HG03066 (cell line): ENCODE results near the gene LCMT1.
"Not testable (repeated sequence)": the region's sequence is repeated elsewhere in the genome, so short reads cannot be mapped to it uniquely, and the experiment has no call there.

Experiments used
- ATAC-seq: cut with Tn5 transposase; IDR thresholded peaks from one replicate; pipeline ENCODE4 v1.9.1; 2021; ENCODE audit warnings: low read depth; ENCODE audit not compliant: unreplicated experiment

LCMT1 gene

DNA sequence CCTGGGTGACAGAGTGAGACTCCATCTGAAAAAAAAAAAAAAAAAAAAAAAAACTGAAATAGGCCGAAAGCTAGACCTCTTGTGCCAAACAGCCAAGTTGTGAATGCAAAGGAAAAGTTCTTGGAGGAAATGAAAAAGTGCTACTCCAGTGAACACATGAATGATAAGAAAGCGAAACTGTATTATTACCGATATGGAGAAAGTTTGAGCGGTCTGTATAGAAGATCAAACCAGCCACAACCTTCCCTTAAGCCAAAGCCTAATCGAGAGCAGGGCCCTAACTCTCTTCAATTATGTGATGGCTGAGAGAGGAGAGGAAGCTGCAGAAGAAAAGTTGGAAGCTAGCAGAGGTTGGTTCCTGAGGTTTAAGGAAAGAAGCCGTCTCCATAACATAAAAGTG lies 69.7 kb downstream of the LCMT1 start:
- not testable (repeated sequence) for ATAC-seq

DNA sequence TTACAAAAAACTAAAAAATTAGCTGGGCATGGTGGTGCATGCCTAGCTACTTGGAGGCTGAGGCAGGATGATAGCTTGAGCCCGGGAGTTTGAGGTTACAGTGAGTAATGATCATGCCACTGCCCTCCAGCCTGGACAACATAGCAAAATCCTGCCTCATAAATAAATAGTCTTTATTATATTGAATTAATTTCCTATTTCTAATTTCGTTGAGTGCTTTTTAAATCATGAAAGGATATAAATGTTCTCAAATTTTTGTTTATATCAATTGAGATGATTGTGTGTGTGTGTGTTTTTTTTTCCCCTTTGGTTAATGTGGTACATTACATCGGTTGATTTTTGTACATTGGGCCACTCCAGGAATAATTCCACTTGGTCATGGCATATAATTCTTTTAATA lies 73.2 kb downstream of the LCMT1 start:
- ATAC-seq: no peak

DNA sequence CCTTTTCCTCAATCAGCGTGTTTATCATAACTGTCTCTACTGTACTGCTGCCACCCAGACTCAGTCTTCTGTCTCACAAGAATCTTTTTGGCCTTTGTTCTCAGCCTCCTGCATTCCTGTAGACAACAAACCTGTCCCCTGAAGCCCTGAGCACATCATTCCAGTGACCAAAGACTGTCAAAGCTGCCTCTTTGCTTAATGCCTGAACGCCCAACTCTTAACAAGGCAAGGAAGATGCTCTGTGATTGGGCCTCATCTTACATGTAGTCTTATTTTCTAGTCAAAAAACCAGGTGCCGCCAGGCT lies 75.9 kb downstream of the LCMT1 start:
- ATAC-seq: no peak

DNA sequence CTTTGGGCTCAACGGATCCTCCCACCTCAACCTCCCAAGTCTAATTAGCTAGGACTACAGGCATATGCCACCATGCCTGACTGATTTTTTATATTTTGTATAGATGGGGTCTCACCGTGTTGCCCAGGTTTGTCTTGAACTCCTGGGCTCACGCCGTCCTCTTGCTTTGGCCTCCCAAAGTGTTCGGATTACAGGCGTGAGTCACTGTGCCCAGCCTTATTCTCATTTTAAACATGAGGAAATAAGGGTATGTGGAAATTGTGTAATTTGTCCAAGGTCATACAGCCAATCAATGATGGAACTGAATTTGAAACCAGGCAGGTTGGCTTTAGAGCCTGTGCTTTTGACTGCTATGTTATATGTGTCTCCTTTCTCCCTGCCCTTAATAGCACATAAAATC lies 77.8 kb downstream of the LCMT1 start:
- no peak for ATAC-seq

DNA sequence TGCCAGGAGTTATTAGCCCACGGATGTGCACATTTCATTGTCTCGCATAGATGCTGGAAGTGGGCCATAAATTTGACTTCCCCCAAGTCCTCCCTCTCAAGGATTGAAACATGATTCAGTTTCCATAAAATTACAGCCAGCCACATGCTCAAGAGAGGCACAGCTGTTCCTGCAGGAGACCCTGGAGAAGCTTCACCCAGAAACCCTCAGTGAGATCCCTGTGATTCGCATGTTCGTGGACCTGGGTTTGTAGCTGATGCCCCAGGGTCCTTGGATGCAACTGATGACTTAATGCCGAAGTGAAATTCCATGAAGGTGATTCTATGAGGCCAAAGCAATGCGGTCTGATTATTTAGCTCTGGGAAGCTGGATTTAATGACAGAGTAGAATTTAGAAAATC lies 80.6 kb downstream of the LCMT1 start:
- no peak for ATAC-seq

- ATAC-seq: no peak
Observed at GRCh38 chr16:25194273-25194878, 82.8 kb downstream of the LCMT1 start.

DNA sequence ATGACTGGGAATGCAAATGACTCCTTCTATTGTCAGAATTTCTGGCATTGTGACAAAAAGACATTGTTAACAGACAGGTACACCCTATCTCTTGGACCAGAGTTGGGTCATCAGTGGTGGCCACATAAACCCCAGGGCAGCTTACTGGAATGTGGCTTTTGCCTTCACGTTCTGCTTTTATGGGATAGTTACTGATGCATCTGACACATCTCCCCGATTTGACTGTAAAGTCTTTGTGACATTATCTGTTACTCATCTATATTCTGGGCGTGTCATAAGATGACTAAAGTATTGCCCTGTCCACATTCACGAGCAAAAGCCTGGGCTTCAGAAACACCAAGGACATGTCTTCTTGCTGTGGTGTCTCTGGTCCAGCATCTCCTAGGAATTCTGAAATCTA lies 86.5 kb downstream of the LCMT1 start:
- no peak for ATAC-seq

GRCh38 chr16:25199457-25199856 lies 87.9 kb downstream of the LCMT1 start:
- ATAC-seq: no peak

DNA sequence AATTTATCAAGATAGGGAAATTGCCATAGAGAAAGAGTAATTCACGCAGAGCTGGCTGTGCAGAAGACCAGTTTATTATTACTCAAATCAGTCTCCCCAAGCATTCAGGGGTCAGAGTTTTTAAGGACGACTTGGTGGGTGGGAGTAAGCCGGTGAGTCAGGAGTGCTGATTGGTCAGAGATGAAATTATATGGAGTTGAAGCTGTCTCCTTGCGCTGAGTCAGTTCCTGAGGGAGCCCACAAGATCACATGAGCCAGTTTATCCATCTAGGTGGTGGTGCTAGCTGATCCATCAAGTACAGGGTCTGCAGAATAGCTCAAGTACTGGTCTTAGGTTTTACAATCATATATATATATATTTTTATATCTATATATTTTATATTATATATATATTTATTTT lies 99.2 kb downstream of the LCMT1 start:
- no peak for ATAC-seq

DNA sequence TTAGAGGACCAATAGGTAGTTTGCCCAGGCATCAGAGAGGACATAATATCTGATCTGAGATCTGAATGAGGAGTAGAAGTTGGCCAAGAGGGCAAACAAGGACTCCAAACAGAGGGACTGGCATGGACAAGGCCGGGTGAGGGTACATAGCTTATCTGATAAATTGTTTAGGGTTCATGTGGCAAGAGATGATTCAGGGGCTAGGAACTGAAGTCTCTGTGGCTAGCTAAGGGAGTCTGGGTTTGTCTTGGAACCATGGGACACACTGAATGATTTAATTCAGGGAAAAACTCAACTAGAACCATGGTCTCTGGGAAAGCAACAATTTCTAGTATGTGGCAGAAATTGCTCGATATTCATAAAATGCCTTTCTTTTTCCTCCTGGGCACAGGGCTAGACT lies 101.1 kb downstream of the LCMT1 start:
- ATAC-seq: no peak

DNA sequence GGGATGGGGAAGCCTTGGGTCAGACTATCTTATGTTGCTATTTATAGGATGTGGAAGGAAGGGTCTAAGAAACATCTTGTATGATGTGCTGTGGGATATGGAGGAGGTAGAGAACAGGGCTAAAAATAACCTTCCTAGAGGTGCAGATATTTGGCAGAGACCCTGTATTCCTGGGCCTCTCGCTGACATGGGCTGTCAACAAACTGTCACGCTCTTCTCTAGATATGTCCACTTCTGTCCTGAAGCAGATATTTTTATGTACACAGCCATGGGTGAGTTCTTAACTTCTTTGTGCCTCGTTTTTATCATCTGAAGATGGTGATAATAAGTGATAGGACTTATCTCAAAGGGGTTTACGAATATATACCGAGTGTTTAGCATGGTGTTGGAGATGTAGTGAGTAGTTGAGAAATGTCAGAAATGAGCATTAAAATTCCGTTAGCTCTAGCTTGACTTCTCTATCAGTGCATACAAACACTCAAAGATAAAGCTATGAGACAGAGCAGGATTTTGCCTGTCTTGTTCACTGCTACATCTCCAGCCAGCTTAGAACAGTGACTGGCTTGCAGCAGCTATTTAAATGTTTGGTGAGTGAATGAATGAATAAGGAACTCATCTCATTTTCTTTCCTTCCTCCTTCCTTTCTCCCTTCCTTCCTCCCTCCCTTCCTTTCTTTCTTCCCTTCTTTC lies 102.3 kb downstream of the LCMT1 start:
- no peak for ATAC-seq

GRCh38 chr16:25217112-25217511 lies 105.6 kb downstream of the LCMT1 start:
- ATAC-seq: no peak

- no peak for ATAC-seq
Observed at GRCh38 chr16:25217921-25218320, 106.4 kb downstream of the LCMT1 start.

DNA sequence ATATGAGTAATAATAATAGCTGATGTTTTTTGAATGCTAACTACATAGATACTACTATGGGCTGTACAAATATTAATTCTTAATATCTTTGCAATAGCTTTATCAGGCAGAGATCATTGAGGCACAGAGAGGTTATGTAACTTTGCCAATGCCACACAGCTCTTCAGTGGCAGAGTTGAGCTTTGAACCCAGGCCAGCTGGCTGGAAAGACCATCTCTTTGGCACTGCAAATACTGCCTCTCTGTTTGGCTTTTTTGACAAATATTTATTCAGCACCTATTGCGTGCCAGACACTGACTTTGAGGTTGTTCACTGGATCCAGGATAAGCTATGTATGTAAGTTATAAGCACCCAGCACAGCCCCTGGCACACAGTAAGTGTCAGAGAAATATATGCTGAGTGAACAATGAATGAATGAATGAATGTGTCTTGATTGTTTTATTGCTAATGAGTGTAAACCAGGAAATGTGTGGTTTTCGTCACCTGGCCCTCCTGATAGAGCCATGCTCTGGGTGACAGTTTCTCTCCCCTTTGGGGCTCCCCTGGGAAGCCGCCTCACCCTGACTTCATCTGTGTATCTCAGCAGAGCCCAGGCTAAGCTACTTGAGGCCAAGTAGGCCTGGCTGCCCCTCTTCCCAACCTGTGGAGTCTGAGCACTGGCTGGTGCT lies 107.7 kb downstream of the LCMT1 start:
- no peak for ATAC-seq

DNA sequence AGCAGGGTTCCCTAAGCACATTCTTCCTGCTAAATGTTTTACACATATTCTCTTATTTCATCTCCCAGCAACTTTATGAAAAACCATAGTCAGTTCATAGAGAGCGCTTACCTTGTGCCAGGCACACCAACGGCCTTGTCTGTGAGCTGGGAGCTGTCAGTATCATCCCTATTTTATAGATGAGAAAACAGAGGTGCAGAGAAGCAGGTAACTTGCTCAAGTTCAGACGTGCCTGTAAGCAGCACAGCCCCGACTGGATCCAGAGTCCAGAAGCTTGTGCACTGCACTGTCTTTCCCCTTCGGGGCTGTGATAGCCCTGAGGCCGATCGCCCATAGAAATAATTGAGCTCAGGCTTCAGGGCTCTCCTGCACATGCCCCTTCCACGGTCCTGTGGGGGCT lies 111.4 kb downstream of the LCMT1 start:
- ATAC-seq: no peak

DNA sequence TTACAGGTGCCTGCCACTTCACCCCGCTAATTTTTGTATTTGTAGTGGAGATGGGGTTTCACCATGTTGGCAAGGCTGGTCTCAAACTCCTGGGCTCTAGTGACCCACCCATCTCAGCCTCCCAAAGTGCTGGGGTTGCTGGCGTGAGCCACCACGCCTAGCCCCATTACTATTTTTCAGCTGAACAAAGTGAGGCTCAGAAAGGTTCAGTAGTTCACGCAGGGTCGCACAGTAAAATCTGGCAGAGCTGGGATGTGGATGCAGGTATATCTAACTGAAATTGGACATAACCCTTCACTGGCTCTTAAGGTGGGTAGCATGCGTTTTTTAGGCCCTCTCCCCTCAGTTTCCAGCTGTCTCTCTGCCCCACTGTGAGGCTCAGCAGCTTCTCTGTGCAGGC lies 112.4 kb downstream of the LCMT1 start:
- ATAC-seq: no peak

DNA sequence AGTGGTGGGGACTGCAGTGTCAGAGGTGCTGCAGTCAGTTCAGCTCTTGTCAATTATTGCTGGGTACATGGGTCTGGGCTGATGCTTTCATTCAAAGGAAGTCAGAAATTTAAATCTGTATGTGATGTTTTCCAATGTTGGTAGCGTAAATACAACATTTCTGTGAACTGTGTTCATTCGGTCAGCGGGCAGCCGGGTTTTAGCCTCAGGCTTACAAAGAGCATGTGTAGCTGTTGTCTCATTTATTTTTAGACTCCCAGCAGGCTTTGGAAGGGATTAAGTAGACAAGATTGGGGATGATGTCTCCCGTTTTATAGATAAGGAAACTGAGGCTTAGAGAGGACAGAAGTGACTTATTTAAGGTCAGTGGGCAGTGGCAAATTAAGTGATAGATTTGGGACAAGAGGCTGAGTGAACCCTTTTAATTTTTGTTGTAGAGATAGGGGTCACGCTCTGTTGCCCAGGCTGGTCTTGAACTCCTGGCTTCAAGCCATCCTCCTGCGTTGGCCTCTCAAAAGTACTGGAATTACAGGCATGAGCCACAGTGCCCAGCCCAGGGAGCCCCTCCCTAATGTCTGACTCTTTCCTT lies 113.3 kb downstream of the LCMT1 start:
- ATAC-seq: no peak
